Thyroid gland (tissue), 4 donors: ENCODE data around the gene SMARCA4. TPM values are rescaled to one million over a fixed set of nuclear protein-coding genes. Genes with fewer than 3 reads are reported as not detected.
A peak's percentile ranks its signal among the peaks of the same experiment; 100 is the strongest.
"Not testable (repeated sequence)": the region's sequence is repeated elsewhere in the genome, so short reads cannot be mapped to it uniquely, and the experiment has no call there.

ENCODE experiments used
- DNase-seq, 2 donors: peaks; one replicate each; pipeline ENCODE4 v3.0.0-alpha.2; 2019
- H3K27ac ChIP-seq, 3 donors: fragments of 200-600 bp; sonication (generic); 1 replicate in 2 of 3; 2 replicates in 1 of 3; pipeline ENCODE4 v1.5.1; 2016 to 2019; ENCODE audit warnings: mild to moderate bottlenecking in 1 of 3, moderate library complexity in 1 of 3
- H3K27me3 ChIP-seq: fragments of 200-600 bp; sonication (generic); one replicate; pipeline ENCODE4 v1.5.1; 2019
- H3K36me3 ChIP-seq, 2 donors: fragments of 200-600 bp; sonication (generic); one replicate each; pipeline ENCODE4 v1.5.1; 2016 to 2019
- H3K4me1 ChIP-seq, 2 donors: fragments of 200-600 bp; sonication (generic); one replicate each; pipeline ENCODE4 v1.5.1; 2017 to 2019
- H3K4me3 ChIP-seq, 3 donors: fragments of 200-600 bp; sonication (generic); replicated peaks in 1 of 3; 1 replicate in 2 of 3; 2 replicates in 1 of 3; pipeline ENCODE4 v1.5.1; 2016; ENCODE audit warnings: mild to moderate bottlenecking in 1 of 3
- H3K9me3 ChIP-seq: fragments of 200-600 bp; sonication (generic); one replicate; pipeline ENCODE4 v1.5.1; 2017
- CTCF ChIP-seq, 6 experiments: fragments of 200-600 bp in 3 of 6; fragments of 450-650 bp in 3 of 6; sonication (generic) in 3 of 6; IDR thresholded peaks; one replicate each; pipeline ENCODE4 v1.5.1; 2016 to 2019; ENCODE audit warnings: antibody characterized with exemption in 6 of 6, mild to moderate bottlenecking in 2 of 6, inconsistent platforms in 1 of 6, moderate library complexity in 1 of 6
- POLR2A ChIP-seq, 2 donors: fragments of 450-650 bp; IDR thresholded peaks; one replicate each; pipeline ENCODE4 v1.6.1; 2017; ENCODE audit warnings: antibody characterized with exemption in 2 of 2, mild to moderate bottlenecking in 2 of 2, moderate library complexity in 1 of 2
- WGBS, 2 donors: methylation state at CpG; one replicate each; pipeline ENCODE4 v1.1.5; 2017; 5-methylcytosine and 5-hydroxymethylcytosine counted together
- intact Hi-C: fragments of 100-400 bp; cut with DNase I; formaldehyde crosslinking; loops from one replicate; pipeline ENCODE4 v1.15.1; 2023
- total RNA-seq, 4 donors: library from RNA; depleted of rRNA; stranded (reverse); fragments of >200 nt; gene quantifications; one replicate each; pipeline ENCODE4 v1.2.3, GENCODE V29; 2016

Gene SMARCA4
- total RNA-seq, 4 donors from 2014 or later: 49.4 to 108 (median 89.0) TPM

DNA sequence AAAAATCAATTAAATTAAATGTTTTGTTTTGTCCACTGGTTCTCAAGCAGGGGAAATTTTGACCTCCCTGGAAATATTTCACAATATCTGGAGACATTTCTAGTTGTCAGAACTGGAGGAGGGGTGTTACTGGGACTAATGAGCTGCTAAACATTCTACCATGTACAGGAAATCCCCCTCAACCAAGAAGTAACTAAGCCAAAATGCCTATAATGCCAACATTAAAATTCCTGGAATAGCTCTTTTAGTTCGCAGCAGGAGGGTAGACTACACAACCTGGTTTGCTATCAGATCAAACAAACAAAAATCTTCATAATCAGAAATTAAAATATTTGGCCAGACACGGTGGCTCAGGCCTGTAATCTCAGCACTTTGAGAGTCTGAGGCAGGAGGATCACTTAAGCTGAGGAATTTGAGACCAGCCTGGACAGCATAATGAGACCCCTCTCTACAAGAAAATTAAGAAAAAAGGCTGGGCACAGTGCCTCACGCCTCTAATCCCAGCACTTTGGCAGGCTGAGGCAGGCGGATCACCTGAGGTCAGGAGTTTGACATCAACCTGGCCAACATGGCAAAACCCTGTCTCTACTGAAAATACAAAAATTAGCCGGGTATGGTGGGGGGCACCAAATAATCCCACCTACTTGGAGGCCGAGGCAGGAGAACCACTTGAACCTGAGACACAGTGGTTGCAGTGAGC is 13.7 kb upstream of the SMARCA4 start:
- intact Hi-C loops: no loop called here
- Histone ChIP-seq H3K4me3 (no peak overlapping the region), H3K4me1 (no peaks in the 10 kb centered on the region), H3K27ac (no peak overlapping the region), H3K9me3 (no peaks in the 10 kb centered on the region), H3K36me3 (no peaks in the 10 kb centered on the region), H3K27me3 (no peaks in the 10 kb centered on the region)
- TF ChIP-seq POLR2A (IDR thresholded peaks at IDR 0.05) (no peak), CTCF (IDR thresholded peaks at IDR 0.05) (no peak)
- DNase-seq: no peak
- WGBS, 2 donors: 83 to 89% methylated on average over 6 of the region's 6 CpGs

DNA sequence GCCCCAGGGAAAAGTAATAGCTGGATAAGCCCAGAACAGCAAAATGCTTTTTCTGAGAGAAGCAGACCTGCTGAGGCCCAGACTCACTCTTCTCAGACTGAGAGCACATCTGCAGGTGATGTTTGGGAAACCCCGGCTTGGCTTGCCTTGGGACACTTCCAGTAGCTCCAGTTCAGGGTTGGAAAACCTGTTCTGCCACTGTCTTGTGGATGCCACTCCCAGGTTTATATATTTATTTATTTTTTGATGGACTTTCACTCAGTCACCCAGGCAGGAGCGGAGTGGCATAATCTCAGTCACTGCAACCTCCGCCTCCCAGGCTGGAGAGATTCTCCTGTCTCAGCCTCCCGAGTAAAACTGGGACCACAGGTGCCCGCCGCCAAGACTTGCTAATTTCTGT is 8.0 kb upstream of the SMARCA4 start:
- intact Hi-C loops: no loop called here
- Histone ChIP-seq H3K36me3 (no peaks in the 10 kb centered on the region), H3K4me1 (no peaks in the 10 kb centered on the region), H3K27me3 (no peaks in the 10 kb centered on the region), H3K9me3 (no peaks in the 10 kb centered on the region), H3K4me3 (no peak overlapping the region), H3K27ac (no peak overlapping the region)
- no peak for TF ChIP-seq CTCF (IDR thresholded peaks at IDR 0.05)
- no peak for TF ChIP-seq POLR2A (IDR thresholded peaks at IDR 0.05)
- DNase-seq: peak in 1 of 2 donors; percentile 31
- 84 to 85% methylated on average over 6 of the region's 6 CpGs for WGBS, 2 donors

DNA sequence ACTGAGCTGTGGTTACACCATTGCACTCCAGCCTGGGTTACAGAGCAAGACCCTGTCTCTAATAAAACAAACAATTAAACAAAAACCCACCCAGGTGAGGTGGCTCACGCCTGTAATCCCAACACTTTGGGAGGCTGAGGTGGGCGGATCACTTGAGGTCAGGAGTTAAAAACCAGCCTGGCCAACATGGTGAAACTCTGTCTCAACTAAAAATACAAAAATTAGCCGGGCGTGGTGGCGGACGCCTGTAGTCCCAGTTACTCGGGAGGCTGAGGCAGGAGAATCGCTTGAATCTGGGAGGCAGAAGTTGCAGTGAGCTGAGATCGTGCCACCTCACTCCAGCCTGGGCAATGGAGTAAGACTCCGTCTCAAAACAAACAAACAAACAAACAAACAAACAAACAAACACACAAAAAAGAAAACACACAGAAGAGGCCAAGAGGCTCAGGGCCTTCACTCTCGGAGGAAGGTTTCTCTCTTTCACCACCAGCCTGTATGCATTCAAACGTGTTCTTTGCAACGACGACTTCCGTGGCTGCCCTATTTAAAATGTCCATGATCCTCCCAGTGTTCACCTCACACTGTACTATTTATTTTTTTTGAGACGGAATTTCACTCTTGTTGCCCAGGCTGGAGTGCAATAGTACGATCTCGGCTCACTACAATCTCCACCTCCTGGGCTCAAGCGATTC is 1.4 kb upstream of the SMARCA4 start:
- intact Hi-C loops, H3K9me3 ChIP-seq, DNase-seq, H3K36me3 ChIP-seq, H3K27me3 ChIP-seq: not testable (repeated sequence)
- Histone ChIP-seq H3K4me1 (peaks cover 28 to 29% of the 10 kb centered on the region in 2 donors), H3K4me3 (peak overlapping the region in 1 of 3 donors; percentile 65), H3K27ac (peak overlapping the region in 1 of 3 donors; percentile 88)
- 93 to 95% methylated on average over 19 of the region's 19 CpGs for WGBS, 2 donors

DNA sequence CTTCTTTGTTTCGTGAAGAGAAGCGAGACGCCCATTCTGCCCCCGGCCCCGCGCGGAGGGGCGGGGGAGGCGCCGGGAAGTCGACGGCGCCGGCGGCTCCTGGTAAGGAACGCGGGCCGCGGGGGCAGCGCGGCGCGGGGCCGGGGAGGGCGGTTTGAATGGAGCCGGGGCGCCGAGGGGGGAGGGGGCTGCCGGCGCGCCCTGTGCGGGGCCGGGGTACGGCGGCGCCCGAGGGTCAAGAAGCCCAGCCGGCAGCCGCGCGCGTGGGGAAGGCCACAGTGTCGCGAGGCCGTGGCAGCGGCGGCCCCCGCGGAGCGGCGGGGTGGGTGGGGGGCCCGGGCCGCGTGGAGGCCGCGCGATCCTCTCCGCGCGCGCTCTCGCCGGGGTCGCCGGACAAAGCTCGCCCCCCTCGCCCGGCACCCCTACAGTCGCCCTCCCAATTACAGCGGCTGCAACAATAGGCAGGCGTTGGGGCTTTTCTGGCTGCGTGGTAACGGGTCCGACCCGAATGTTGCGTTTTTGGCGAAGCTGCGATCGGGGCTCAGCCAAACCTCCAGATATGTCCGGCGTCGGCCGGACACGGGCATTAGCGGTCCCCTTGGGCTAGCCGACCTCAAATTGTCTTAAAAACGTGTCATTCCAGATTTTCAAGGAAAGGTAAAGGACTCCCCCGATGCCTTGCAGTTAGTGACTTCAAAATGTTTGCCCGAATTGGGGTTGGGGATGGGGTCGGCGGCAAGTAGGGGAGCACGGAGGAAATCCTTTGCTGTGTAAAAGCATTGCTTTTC is 437 bp downstream of the SMARCA4 start:
- TF ChIP-seq CTCF (IDR thresholded peaks at IDR 0.05) (no peak), POLR2A (IDR thresholded peaks at IDR 0.05) (no peak)
- no peaks in the 10 kb centered on the region for H3K27me3 ChIP-seq
- no peaks in the 10 kb centered on the region for H3K36me3 ChIP-seq
- peak overlapping the region in 2 of 3 donors; percentile 84 to 87 for H3K27ac ChIP-seq
- peak in 1 of 2 donors; percentile 65 for DNase-seq
- H3K4me3 ChIP-seq: peak overlapping the region; percentile 68 to 79 (median 70)
- peaks cover 28 to 29% of the 10 kb centered on the region in 2 donors for H3K4me1 ChIP-seq
- H3K9me3 ChIP-seq: no peaks in the 10 kb centered on the region
- 0 to 1% methylated on average over 17 to 32 of the region's 92 CpGs for WGBS, 2 donors
- intact Hi-C loops: no loop called here

DNA sequence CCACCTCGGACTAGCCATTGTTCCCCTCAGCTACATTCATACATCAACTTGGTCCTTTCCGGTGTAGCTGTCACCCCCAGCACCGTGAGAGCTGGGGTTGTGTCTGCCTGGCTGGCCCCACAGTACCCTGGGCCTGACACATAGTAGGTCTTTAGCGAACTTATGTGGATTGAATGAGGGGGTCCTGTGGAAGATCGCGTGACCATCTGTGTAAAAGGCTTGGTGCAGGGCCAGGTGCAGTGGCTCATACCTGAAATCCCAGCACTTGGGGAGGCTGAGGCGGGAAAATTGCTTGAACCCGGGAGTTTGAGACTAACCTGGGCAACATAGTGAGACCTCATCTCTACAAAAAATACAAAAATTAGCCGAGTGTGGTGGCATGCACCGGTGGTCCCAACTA is 2.0 kb downstream of the SMARCA4 start:
- Histone ChIP-seq H3K36me3 (no peaks in the 10 kb centered on the region), H3K27ac (peak overlapping the region in 1 of 3 donors; percentile 43), H3K9me3 (no peaks in the 10 kb centered on the region), H3K27me3 (no peaks in the 10 kb centered on the region), H3K4me1 (peaks cover 36 to 40% of the 10 kb centered on the region in 2 donors), H3K4me3 (no peak overlapping the region)
- TF ChIP-seq CTCF (IDR thresholded peaks at IDR 0.05) (no peak), POLR2A (IDR thresholded peaks at IDR 0.05) (no peak)
- no peak for DNase-seq
- 73 to 77% methylated on average over 10 of the region's 10 CpGs for WGBS, 2 donors
- intact Hi-C loops: no loop called here
